HT-29 (cell line): ENCODE data around the gene SERINC5. TPM values are rescaled to one million over a fixed set of nuclear protein-coding genes. Genes with fewer than 3 reads are reported as not detected.
A peak's percentile ranks its signal among the peaks of the same experiment; 100 is the strongest.

Experiments used
- DNase-seq: peaks from one replicate; pipeline ENCODE4 v3.0.0-alpha.2; 2015; ENCODE audit warnings: low spot score
- total RNA-seq: library from RNA; depleted of rRNA; stranded (reverse); fragments of >200 nt; shearing (Covaris generic); gene quantifications from 2 replicates; pipeline ENCODE4 v1.2.3, GENCODE V29; 2014

SERINC5 gene
- total RNA-seq, 1 experiment from 2014 or later, result 47.2 TPM

DNA sequence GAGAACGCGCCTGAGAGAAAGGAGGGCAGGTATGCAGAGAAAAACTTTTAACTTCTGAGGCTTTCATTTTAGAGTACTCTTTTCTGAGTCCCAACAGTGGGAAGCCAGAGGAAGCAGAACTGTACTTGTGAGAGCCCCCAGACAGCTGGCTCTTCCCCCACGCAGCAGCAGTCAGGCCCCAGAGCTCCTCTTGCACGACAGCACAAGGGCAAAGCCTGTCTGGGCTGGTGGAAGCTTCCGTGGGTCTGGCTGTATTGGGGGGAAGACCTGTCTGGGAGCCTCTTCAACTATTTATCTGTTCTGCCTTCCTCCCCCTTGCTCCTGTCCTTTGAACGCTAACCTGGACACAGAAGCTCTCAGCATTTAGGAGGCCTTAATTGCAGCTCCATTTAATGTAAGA, 152.5 kb downstream of the SERINC5 start:
- no peak for DNase-seq

DNA sequence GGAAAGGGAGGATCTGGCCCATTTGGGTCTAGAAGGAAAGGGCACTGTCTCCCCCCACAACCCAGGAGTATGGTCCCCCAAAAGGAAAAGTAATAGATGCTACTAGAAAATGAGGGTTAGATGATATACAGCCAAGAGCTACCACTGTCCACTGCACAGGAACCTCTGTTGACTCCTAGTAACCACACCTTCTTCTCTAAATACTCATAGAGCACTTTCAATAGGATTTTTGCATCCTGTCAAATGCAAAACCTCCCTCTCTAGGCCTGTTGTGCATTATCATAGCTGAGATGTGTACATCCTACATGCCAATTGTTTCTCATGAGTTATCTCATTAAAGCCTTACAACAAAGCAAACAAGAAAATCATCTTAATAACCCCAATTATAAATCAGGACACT, 153.9 kb downstream of the SERINC5 start:
- no peak for DNase-seq

DNA sequence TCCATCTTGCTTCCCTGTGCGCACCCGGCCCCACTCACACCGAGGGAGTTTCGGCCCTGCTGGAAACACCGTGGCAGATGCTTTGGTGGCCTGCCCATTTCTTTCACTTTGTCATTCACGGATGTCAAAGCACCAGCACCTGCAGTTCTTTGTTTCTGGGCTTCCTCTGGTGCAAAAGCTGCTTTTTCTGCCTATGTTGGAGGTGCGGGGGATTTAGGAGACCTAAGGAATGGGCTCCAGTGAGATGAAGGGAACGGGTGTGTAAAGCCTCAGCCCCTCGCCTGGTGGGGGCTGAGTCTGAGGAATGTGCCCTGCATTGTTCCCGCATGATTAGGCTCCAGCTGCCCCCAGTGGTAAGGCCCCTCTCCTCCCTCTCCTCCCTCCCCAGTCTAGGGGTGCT, 158.4 kb downstream of the SERINC5 start:
- DNase-seq, result no peak

DNA sequence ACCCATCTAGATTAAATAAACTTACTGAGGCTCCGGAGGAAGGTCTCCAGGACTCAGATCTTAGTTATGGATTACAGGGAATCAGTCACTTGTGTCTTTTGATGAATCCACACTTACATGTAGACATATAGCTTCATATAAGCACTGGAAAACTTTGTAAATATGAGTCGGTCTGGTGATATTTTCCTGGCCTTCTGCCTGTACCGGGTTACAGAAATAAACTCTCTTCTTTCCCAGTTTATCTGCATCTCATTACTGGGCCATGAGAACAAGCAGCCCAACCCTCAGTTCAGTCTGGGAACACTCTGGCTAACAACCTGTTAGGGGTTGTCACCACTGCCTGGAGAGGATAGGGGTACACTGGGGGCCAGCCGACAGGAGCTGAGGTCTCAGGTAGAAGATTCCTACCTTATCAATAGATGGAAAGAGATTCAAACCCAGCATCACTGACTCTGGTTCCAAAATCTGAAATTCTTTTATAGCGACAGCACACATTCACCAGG, 161.6 kb downstream of the SERINC5 start:
- no peak for DNase-seq

DNA sequence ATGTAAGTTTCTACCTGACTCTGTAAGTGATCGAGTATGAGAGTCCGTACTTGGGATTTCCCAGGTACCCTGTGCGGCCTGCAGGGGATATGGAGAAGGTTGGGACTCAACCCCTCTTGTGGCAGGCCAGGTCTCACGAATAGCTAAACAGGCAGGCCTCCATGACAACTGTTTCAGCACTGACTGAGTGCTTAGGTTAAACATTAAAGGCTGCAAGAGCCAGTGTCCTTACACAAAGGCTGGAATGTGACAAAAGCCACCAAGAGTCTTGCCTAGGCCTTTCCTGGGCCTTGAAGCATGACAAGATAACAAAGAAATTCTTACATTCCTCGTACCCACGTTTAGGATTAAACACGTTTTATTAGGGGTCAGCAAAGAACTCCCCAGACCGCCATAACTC, 162.1 kb downstream of the SERINC5 start:
- DNase-seq, result no peak

DNA sequence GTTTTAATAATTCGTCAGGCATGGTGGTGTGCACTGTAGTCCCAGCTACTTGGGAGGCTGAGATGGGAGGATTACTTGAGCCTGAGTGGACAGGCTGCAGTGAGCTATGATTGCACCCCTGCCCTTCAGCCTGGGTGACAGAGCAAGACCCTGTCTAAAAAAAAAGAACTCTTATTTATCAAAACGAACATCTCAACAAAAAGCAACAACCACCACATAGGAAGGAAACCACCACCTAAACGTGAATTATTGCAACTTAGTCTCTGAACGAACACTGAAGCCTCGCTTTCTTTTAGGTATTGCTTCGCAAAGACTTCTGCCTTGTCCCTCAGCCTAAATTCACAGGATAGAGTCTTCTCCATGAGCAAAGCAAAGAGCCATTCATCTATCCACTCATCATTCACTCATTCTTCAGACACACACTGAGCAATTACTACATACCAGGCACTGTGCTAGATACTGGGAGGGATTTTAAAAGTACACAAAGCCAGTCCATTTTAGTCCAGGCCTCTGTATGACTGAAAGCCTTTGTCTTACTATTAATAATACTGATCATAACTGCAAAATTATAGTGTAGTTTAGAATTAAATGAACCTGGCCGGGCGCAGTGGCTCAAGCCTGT, 163.3 kb downstream of the SERINC5 start:
- no peak for DNase-seq

DNA sequence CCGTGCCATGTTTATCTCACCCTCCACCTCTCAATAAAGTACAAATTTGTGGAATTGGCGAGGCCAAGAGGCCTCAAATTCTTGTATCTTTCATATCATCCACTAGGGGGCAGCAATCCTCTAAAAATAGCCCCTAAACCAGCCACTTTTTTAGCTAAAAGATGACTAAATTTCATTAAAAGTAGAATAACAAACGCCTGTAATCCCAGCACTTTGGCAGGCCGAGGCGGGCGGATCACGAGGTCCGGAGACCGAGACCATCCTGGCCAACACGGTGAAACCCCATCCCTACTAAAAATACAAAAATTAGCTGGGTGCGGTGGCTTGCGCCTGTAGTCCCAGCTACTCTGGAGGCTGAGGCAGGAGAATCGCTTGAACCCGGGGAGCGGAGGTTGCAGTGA, 164.1 kb downstream of the SERINC5 start:
- peak; percentile 67 for DNase-seq

DNA sequence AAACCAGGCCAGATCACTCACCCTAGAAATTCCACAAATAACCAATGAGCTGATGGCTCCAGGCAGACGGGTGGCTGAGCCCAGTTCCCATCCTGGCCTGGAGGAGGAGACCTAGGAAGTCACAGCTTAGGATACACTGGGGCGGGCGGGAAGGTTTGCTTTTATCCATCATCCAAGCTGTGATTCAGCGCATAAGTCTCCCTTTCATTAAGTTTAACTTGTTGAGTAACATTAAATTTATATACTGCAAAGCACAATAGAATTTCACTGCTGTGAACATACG, 165.0 kb downstream of the SERINC5 start:
- DNase-seq, result no peak

DNA sequence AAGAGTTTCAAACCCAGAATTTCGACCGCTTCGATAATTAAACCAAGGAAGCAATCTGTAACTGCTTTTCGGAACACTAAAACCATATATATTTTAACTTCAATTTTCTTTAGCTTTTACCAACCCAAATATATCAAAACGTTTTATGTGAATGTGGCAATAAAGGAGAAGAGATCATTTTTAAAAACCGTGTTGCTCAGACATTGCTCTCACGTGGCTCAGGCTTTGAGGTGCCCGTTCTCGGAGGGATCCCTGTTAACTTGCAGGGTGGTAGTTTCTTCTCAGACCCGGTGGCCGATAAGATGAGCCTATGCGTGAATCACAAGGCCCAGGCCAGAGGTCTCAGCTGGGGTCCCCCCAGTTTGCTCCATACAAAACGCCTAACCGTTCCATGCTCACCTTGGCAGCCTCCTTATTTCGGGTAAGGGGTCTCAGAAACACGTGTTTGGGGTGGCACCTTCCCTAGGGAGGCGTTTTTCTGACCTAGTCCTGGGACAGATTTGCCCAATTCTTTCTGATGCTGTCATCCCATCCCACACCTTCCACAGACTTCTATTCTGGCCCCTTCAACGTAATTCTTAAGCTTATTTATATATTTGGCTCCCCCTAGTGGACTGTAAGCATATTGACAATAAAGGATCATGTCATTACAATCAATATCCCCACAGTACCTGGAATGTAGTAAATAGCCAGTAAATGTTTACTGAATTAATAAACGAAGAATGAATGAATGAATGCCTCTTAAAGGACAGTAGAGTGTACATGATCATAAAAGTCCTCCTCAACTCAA, 172.6 kb downstream of the SERINC5 start:
- DNase-seq, result peak; percentile 65

DNA sequence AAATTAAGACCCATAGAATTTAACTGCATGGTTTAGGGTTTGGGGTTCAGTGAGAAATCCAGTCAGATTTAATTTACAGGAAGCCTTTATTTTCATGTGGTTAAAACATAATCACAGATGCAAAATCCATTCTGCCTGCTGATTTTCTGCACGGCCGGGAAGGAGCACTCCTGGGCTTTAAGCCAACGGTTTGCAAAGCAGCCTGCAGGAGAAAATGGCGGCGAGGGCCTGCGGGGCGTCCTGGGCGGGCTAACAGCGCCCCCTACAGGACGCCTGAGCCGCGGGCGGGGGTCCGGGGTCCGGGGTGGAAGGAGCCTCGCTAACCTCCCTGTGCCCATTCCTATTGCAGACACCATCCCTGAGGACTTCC, 173.1 kb downstream of the SERINC5 start:
- peak; percentile 39 for DNase-seq

DNA sequence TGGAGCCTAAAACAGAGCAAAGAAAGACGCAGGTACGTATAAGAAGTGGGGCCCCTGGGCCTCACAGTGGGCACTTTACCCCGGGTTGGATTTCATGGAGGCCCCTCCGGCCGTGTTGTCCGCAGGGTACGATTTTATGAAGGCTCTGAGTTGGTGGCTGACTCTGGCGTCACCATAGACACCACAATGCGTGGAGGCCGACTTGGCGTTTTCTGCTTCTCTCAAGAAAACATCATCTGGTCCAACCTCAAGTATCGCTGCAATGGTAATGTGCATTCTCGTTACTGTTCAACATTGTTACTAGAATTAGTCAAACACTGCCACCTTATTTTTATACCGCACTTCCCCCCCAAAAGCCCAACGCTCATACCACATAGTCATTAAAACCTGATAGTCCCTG, 173.6 kb downstream of the SERINC5 start:
- no peak for DNase-seq

DNA sequence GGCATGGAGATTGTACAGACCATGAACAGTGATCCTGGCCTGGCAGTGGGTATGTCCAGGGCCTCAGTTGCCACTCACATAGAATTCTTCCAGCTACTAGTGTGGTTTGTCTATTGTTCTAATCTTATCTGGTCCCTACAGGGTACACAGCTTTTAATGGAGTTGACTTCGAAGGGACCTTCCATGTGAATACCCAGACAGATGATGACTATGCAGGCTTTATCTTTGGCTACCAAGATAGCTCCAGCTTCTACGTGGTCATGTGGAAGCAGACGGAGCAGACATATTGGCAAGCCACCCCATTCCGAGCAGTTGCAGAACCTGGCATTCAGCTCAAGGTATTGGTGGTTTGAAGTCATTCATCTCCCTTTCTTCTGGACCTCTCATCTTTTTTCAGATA, 176.9 kb downstream of the SERINC5 start:
- DNase-seq, result no peak

DNA sequence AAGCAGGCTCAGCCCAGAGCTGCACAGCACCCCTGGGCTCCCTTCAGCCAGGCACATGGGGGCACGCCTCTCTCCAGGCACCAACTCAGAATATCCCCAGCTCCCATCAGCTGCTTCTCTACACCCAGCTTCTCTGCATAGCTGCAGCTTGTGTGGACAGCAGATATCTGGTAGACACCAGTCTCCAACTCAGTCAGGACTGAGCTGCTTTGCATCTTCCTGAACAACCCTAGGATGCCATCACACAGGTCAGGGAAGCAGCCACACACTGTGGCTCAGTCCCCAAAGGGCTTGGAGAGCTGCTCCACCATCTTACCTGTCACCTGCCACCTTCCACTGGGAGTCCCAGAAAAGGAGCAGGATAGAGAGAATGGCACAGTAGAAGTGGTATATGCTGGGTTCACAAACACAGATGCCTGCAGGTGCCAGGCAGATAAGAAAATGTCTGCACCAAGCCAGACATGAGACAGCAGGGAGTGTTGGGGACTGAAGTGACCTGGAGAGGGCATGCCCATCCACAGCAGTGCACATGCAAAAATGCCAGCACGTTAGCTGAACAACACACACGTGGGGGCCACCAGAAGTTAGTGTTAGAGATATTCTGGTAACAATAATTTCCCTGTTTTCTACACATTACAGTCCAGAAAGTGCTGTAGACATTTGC, 178.7 kb downstream of the SERINC5 start:
- DNase-seq, result no peak

DNA sequence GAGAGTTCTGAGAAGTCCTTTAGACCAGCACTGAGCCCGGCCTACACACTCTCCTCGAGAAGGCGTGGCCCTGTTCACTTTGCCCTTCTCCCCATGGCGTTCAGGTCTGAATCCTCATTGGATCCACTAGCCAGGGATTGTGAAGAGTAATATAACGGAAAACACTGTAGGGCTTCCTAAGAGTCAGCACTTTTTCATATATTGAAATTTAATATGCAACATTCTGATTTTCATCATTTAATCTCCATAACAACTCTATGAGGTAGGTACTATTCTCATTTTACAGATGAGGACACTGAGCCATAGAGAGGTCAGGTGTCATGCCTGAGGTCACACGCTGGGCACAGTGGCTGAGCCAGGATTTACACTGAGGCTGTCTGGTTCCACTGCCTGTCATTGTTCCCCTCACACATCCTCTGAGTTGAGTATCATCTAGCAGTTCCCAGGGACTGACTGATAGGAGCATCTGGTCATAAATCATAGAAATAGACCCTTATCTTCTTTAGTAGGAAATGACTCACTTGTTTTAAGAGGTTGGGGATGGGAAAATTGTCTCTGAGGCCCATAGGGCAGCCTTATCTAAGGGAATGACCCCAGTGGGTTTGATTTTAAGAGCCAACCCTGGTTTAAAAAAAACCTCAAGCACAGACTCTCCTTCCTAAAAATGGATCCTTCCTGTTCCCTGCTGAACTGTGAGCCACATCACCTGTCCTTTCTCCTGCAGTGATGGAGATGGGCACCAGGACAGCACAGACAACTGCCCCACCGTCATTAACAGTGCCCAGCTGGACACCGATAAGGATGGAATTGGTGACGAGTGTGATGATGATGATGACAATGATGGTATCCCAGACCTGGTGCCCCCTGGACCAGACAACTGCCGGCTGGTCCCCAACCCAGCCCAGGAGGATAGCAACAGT, 179.5 kb downstream of the SERINC5 start:
- no peak for DNase-seq

DNA sequence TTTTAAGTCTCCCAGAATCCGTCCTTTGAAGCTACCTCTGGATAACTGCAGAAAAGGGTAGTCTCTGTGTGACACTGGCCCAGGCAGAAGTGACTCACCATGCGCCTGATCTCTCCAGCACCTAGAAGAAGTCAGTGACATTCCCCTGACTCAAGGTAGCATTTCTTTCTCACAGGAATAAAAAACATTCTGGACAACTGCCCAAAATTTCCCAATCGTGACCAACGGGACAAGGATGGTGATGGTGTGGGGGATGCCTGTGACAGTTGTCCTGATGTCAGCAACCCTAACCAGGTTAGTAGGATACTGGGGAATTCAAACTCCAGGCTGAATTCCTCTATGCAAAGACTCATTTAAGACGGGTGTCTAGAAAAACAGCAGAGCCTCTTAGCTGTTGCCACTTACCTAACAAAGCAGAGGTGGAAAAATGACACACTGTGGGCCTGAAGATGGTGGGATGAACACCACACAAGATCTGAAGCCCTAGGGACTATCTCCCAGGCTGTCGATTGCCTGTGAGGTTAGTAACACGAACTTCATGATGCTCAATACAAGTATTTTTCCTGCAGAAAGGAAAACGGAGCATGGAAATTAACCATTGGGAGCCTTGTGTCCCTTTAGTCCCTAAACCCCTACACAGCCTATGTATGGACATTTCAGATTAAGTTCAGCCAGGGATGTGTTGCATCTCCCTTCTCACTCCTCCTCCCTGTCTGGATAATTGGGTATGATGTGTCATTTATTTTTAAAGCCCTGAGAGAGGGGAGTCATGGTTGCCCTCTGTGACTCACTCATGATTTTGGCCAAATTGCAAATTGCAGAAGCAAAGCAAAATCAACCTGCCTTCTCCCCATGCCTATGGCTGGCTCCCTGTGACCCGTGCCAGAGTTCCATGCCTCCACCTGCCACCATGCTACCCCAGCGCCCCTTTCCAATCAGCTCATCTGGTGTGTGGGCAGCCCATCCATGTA, 183.5 kb downstream of the SERINC5 start:
- DNase-seq, result no peak

DNA sequence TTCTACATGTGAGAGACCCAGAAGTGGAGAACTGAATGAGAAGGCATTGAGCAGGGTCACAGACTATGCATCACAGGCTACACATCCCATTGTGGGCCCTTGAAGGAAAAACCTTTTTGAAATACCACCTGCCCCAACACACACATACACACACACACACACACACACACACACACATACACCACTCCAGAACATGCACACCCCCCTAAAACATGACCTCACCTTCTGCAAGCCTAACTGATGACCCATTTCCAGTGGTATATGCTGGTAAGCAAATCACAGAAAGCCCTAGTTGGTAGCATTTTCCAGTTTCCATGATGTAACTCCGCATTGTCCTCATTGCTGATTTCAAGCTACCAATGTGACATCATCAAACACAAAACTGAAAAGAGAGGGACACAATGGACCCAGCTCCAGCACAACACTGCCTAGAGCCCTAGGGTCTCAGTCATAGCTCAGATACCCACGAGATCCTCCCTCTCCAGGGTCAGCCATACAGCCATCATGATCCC, 184.3 kb downstream of the SERINC5 start:
- DNase-seq, result no peak

DNA sequence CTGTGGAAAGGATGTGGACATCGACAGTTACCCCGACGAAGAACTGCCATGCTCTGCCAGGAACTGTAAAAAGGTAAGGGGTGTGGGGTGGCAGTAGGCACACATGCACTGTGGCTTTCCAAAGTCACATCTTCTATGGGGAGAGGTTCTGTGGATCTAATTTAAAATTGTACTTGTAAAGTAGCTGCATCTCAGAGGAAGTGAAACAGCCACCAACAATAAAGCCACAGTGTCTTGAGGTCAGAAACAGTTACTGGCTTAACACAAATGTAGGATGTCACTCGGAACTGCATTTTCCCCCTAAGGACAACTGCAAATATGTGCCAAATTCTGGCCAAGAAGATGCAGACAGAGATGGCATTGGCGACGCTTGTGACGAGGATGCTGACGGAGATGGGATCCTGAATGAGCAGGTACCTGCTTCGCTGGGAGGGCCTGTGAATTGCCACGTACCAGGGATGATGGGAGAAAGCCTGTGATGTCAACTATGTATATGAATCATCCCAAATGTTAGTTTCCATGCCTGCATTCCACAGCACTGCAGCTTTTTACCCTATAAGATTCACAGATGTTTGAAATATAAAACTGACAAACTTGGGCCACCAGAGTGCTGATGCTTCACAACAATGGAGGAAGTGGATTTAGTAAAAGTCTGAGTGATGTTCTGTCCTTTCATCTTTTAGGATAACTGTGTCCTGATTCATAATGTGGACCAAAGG, 185.4 kb downstream of the SERINC5 start:
- no peak for DNase-seq

DNA sequence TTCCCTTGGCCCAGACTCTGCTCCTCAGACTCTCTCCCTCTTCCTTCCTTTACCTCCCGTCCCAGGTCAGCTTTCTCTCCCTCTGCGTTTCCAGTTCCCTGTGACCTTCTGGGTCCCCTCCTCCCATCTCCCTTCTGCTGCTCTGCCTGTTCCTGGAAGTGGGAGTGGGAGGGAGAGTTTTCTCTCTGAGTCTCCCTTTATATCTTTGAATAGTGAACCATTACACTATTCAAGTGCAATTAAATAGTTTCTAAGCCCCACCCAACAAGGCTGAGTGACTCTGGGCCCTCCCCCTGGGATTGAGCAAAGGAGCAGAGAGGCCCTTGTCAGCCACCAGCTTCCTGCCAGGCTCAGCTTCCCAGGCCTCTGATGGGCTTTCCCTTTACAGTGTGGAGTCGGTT, 185.9 kb downstream of the SERINC5 start:
- DNase-seq, result no peak

DNA sequence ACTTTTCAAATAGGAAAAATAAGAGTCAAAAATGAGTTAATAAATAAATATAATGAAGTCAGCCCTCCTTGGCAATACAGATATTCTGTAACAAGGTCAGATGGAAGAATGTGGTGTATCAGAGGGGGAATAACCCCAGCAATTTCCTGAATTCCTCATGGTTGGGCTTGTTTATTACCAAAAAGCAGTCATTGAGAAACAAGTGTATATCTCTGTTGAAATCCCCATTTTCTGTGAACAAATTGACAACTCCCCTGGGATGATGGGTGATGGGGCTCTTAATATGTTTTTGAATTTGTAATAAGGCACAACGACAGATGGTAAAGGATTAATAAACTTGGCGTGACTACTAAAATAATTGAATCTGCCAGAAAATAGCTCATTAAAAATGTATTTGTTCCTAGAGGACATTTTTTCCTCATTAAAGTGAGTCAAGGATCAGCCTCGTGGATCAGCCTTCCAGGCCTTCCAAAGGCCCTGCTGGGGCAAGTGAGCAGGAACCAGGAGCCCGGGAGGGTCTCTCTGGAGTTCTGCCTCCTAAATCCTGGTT, 186.5 kb downstream of the SERINC5 start:
- no peak for DNase-seq

DNA sequence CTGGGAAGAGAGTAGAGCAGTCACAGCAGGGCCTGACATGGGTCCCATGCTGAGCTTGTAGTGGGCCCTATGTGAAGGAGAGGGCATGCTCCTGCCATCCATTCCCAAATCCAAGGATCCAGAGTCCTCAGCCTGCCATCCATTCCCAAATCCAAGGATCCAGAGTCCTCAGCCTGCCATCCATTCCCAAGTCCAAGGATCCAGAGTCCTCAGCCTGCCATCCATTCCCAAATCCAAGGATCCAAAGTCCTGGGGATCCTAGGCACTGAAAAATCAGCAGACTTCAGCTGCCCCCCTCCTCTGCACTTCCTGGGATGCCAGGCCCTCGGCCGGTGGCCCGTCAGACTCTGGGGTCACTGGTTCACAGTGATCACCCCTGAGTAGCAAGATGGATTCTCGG, 187.1 kb downstream of the SERINC5 start:
- DNase-seq, result no peak
